Tibial nerve (tissue), 4 donors: Measurements from ENCODE around the gene RNF227. TPM values are rescaled to one million over a fixed set of nuclear protein-coding genes. Genes with fewer than 3 reads are reported as not detected.

Experiments used
- DNase-seq, 2 donors: peaks; one replicate each; pipeline ENCODE4 v3.0.0-alpha.2; 2019; ENCODE audit warnings: low spot score in 2 of 2
- H3K27ac ChIP-seq, 4 donors: fragments of 200-600 bp; sonication (generic) in 3 of 4; one replicate each; pipeline ENCODE4 v1.5.1; 2017 to 2019; ENCODE audit warnings: mild to moderate bottlenecking in 1 of 4
- H3K27me3 ChIP-seq, 2 donors: fragments of 200-600 bp; sonication (generic) in 1 of 2; one replicate each; pipeline versions ENCODE4 v1.5.1 to v1.6.0; 2017 to 2019
- H3K36me3 ChIP-seq, 3 donors: fragments of 200-600 bp; sonication (generic); one replicate each; pipeline ENCODE4 v1.5.1; 2018 to 2019
- H3K4me1 ChIP-seq, 4 donors: fragments of 200-600 bp; sonication (generic) in 3 of 4; one replicate each; pipeline ENCODE4 v1.5.1; 2017 to 2019
- H3K4me3 ChIP-seq, 4 donors: fragments of 200-600 bp; sonication (generic) in 3 of 4; one replicate each; pipeline ENCODE4 v1.5.1; 2017 to 2019; ENCODE audit warnings: mild to moderate bottlenecking in 1 of 4, moderate library complexity in 1 of 4
- H3K9me3 ChIP-seq, 4 donors: fragments of 200-600 bp; sonication (generic) in 3 of 4; one replicate each; pipeline ENCODE4 v1.5.1; 2017 to 2019
- EP300 ChIP-seq, 2 donors: sonication (generic); formaldehyde crosslinking; IDR thresholded peaks; one replicate each; pipeline ENCODE4 v1.6.1; 2017; ENCODE audit warnings: antibody characterized with exemption in 2 of 2, mild to moderate bottlenecking in 1 of 2
- POLR2A ChIP-seq, 2 donors: fragments of 450-650 bp; IDR thresholded peaks; one replicate each; pipeline ENCODE4 v1.6.1; 2017; ENCODE audit warnings: antibody characterized with exemption in 2 of 2, mild to moderate bottlenecking in 2 of 2, moderate library complexity in 2 of 2
- WGBS, 2 donors: methylation state at CpG; one replicate each; pipeline ENCODE4 v1.1.5; 2018; 5-methylcytosine and 5-hydroxymethylcytosine counted together
- total RNA-seq, 4 donors: library from RNA; depleted of rRNA; stranded (reverse); fragments of >200 nt; gene quantifications; one replicate each; pipeline ENCODE4 v1.1.0, GENCODE V29; 2016
- TF ChIP-seq, protein P1 (sequence below), 5 experiments: fragments of 200-600 bp in 3 of 5; fragments of 450-650 bp in 2 of 5; sonication (generic) in 3 of 5; IDR thresholded peaks; one replicate each; pipeline ENCODE4 v1.5.1; 2016 to 2019; ENCODE audit warnings: antibody characterized with exemption in 5 of 5, mild to moderate bottlenecking in 3 of 5, moderate library complexity in 2 of 5

Gene RNF227
- total RNA-seq, 4 donors from 2014 or later, result 2.6 to 41.2 (median 3.8) TPM

DNA sequence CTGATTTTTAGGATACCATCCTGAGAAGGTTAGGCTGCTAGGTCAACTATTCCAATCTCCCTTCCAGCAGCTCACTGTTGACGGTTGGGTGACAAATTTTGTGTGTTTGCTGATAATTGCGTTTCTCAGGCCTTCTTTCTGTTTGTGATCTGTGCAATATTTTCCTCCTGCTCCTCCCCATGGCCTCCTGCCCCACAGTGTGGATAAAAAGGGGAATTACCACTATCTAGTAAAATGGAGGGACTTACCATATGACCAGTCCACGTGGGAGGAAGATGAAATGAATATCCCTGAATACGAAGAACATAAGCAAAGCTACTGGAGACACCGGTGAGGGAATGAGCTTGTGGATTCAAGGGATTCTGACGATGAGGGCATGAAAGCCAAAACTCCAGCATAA is 18.3 kb downstream of the RNF227 start:
- WGBS, 2 donors, result 24 to 31% methylated on average over 6 of the region's 6 CpGs

DNA sequence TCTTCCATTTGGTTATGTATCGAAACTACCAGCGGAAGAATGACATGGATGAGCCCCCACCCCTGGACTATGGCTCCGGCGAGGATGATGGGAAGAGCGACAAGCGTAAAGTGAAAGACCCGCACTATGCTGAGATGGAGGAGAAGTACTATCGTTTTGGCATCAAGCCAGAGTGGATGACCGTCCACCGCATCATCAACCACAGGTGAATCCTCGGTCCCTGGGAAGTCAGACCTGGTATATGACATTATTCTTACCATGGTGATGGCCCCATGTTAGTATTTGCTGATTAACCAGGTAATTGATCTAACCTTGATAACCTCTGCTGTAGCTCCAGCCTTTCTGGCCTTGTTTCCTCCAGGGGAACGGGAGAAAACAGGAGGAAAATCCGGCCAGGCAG is 19.0 kb downstream of the RNF227 start:
- no peak for DNase-seq
- H3K9me3 ChIP-seq, result no peaks in the 10 kb centered on the region
- WGBS, 2 donors, result 88 to 94% methylated on average over 13 of the region's 13 CpGs
- H3K4me3 ChIP-seq, result no peak overlapping the region
- H3K4me1 ChIP-seq, result peaks cover 0 to 3% (median 0%) of the 10 kb centered on the region in 4 donors
- H3K27me3 ChIP-seq, result no peaks in the 10 kb centered on the region
- TF ChIP-seq POLR2A (IDR thresholded peaks at IDR 0.05) (no peak), EP300 (IDR thresholded peaks at IDR 0.05) (no peak)
- TF ChIP-seq, protein P1, sequence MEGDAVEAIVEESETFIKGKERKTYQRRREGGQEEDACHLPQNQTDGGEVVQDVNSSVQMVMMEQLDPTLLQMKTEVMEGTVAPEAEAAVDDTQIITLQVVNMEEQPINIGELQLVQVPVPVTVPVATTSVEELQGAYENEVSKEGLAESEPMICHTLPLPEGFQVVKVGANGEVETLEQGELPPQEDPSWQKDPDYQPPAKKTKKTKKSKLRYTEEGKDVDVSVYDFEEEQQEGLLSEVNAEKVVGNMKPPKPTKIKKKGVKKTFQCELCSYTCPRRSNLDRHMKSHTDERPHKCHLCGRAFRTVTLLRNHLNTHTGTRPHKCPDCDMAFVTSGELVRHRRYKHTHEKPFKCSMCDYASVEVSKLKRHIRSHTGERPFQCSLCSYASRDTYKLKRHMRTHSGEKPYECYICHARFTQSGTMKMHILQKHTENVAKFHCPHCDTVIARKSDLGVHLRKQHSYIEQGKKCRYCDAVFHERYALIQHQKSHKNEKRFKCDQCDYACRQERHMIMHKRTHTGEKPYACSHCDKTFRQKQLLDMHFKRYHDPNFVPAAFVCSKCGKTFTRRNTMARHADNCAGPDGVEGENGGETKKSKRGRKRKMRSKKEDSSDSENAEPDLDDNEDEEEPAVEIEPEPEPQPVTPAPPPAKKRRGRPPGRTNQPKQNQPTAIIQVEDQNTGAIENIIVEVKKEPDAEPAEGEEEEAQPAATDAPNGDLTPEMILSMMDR (IDR thresholded peaks at IDR 0.05), result no peak
- no peak overlapping the region for H3K27ac ChIP-seq
- peaks cover 0 to 85% (median 8%) of the 10 kb centered on the region in 3 donors for H3K36me3 ChIP-seq

More for the DNA sequence above, 18.3 kb downstream of the RNF227 start:
- H3K9me3 ChIP-seq, result no peaks in the 10 kb centered on the region
- peak overlapping the region in 1 of 4 donors; percentile 3 for H3K27ac ChIP-seq
- peak in 1 of 2 donors; percentile 19 for DNase-seq
- H3K4me1 ChIP-seq, result peaks cover 0 to 3% (median 0%) of the 10 kb centered on the region in 4 donors
- H3K27me3 ChIP-seq, result no peaks in the 10 kb centered on the region
- peaks cover 0 to 90% (median 9%) of the 10 kb centered on the region in 3 donors for H3K36me3 ChIP-seq
- no peak for TF ChIP-seq EP300 (IDR thresholded peaks at IDR 0.05)
- TF ChIP-seq, protein P1 (IDR thresholded peaks at IDR 0.05), result peak; percentile 27 to 74 (median 44)
- no peak overlapping the region for H3K4me3 ChIP-seq

DNA sequence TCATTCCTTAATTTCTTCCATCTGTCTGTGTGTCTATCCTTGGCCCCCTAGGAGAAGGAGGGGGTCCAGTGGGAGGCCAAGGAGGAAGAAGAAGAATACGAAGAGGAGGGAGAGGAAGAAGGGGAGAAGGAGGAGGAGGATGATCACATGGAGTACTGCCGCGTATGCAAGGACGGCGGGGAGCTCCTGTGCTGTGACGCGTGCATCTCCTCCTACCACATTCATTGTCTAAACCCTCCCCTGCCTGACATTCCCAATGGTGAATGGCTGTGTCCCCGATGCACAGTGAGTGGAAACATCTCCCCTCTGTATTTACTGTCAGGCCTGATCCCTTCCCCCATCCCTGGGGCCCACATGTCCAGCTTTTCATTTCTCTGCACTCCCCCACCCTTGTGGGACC is 21.2 kb downstream of the RNF227 start:
- 57 to 62% methylated on average over 8 of the region's 8 CpGs for WGBS, 2 donors
- Histone ChIP-seq H3K4me1 (peaks cover 0 to 8% (median 4%) of the 10 kb centered on the region in 4 donors), H3K27me3 (no peaks in the 10 kb centered on the region), H3K4me3 (no peak overlapping the region), H3K27ac (no peak overlapping the region), H3K36me3 (peaks cover 0 to 80% (median 0%) of the 10 kb centered on the region in 3 donors), H3K9me3 (no peaks in the 10 kb centered on the region)
- DNase-seq, result no peak
- TF ChIP-seq POLR2A (IDR thresholded peaks at IDR 0.05) (no peak), EP300 (IDR thresholded peaks at IDR 0.05) (no peak)
- TF ChIP-seq, protein P1 (IDR thresholded peaks at IDR 0.05), result no peak

DNA sequence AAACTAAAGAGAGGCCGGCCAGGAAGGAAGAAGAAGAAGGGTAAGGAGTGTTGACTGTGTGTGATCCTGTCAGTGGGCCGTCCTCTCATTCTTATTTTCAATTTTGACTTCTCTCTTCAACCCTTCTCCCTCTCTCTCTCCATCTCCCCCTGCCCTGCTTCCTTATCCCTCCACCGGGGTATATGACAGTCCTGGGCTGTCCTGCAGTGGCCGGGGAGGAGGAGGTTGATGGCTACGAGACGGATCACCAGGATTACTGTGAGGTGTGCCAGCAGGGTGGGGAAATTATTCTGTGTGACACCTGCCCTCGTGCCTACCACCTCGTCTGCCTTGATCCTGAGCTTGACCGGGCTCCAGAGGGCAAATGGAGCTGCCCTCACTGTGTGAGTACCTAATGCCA is 21.9 kb downstream of the RNF227 start:
- H3K4me3 ChIP-seq, result no peak overlapping the region
- WGBS, 2 donors, result 83 to 87% methylated on average over 9 of the region's 9 CpGs
- TF ChIP-seq, protein P1 (IDR thresholded peaks at IDR 0.05), result no peak
- TF ChIP-seq EP300 (IDR thresholded peaks at IDR 0.05) (no peak), POLR2A (IDR thresholded peaks at IDR 0.05) (no peak)
- H3K9me3 ChIP-seq, result no peaks in the 10 kb centered on the region
- H3K27ac ChIP-seq, result no peak overlapping the region
- peaks cover 0 to 74% (median 0%) of the 10 kb centered on the region in 3 donors for H3K36me3 ChIP-seq
- peaks cover 0 to 15% (median 11%) of the 10 kb centered on the region in 4 donors for H3K4me1 ChIP-seq
- no peak for DNase-seq
- no peaks in the 10 kb centered on the region for H3K27me3 ChIP-seq

DNA sequence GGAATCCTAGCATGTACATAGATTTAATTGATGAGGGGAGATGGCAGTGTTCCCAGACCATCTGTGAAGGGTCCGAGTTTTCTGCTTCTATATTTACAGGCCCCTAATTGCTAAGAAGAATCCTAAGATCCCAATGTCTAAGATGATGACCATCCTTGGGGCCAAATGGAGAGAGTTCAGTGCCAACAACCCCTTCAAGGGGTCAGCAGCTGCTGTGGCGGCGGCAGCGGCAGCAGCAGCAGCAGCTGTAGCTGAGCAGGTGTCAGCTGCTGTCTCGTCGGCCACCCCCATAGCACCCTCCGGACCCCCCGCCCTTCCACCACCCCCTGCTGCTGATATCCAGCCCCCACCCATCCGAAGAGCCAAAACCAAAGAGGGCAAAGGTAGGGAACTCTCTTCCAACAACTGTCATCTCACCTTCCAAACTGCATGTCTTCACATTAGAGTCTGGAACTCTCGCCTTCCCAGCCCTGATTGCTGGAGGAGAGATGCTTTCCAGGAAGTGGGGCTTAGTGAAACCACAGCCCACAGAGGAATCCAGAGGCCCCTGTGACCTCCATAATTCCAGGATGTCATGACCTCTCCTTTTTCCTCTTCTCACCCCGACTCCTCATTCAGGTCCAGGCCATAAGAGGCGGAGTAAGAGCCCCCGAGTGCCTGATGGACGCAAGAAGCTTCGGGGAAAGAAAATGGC is 22.8 kb downstream of the RNF227 start:
- H3K4me3 ChIP-seq, result no peak overlapping the region
- peaks cover 0 to 24% (median 19%) of the 10 kb centered on the region in 4 donors for H3K4me1 ChIP-seq
- TF ChIP-seq, protein P1 (IDR thresholded peaks at IDR 0.05), result no peak
- TF ChIP-seq POLR2A (IDR thresholded peaks at IDR 0.05), result no peak
- no peak for TF ChIP-seq EP300 (IDR thresholded peaks at IDR 0.05)
- 73 to 76% methylated on average over 12 to 15 of the region's 15 CpGs for WGBS, 2 donors
- H3K27ac ChIP-seq, result no peak overlapping the region
- no peak for DNase-seq
- no peaks in the 10 kb centered on the region for H3K27me3 ChIP-seq
- peaks cover 0 to 65% (median 0%) of the 10 kb centered on the region in 3 donors for H3K36me3 ChIP-seq
- no peaks in the 10 kb centered on the region for H3K9me3 ChIP-seq
